Pancreas (tissue), 10 donors: ENCODE data around the gene MDFIC. TPM values are rescaled to one million over a fixed set of nuclear protein-coding genes. Genes with fewer than 3 reads are reported as not detected.

ENCODE experiments used
- ATAC-seq, 4 donors: fragments of 200-7000 bp; cut with Tn5 transposase; one replicate each; pipeline versions ENCODE4 v1.8.0 to v1.9.1; 2020; ENCODE audit warnings: mild to moderate bottlenecking in 4 of 4, moderate library complexity in 4 of 4
- DNase-seq, 6 donors: peaks; one replicate each; pipeline ENCODE4 v3.0.0-alpha.2; 2020
- FAIRE-seq: peaks from 2 replicates; lab custom pipeline; 2012; peaks lifted over from hg19 to GRCh38; lab: Jason Lieb, UNC
- H3K27ac ChIP-seq, 4 donors: fragments of 200-600 bp; sonication (generic); 1 replicate in 3 of 4; 2 replicates in 1 of 4; pipeline versions ENCODE4 v1.5.0 to v1.8.0; 2020
- H3K27me3 ChIP-seq, 4 donors: fragments of 200-600 bp; one replicate each; pipeline ENCODE4 v1.8.0; 2021
- H3K36me3 ChIP-seq, 3 donors: fragments of 200-600 bp; sonication (generic) in 1 of 3; one replicate each; pipeline versions ENCODE4 v1.5.0 to v1.8.0; 2020 to 2021
- H3K4me1 ChIP-seq, 3 donors: fragments of 200-600 bp; one replicate each; pipeline ENCODE4 v1.8.0; 2021
- H3K4me3 ChIP-seq, 4 donors: fragments of 200-600 bp; sonication (generic) in 2 of 4; one replicate each; pipeline versions ENCODE4 v1.5.0 to v1.8.0; 2020 to 2021
- H3K9me3 ChIP-seq, 4 donors: fragments of 200-600 bp; one replicate each; pipeline ENCODE4 v1.8.0; 2021
- WGBS, 2 donors: extraction: QIAGEN DNeasy Blood & Tissue Kit; methylation state at CpG; one replicate each; pipeline ENCODE4 v1.1.7; 2013; 5-methylcytosine and 5-hydroxymethylcytosine counted together
- intact Hi-C, 3 donors: fragments of 100-400 bp; cut with DNase I; formaldehyde crosslinking; loops; one replicate each; pipeline versions ENCODE4 v1.11.1 to v1.14.2; 2022
- polyA plus RNA-seq, 2 donors: library from polyadenylated mRNA; stranded (reverse); fragments of 200-250 nt; gene quantifications; one replicate each; pipeline ENCODE4 v1.2.3, GENCODE V29; 2013
- total RNA-seq, 6 donors: library from RNA; stranded (reverse); fragmentation: NEBNext Ultra II Directional in 4 of 6; extraction: Animal tissue kit (Norgen Biotek cat#: 25700) in 4 of 6; gene quantifications; one replicate each; pipeline versions ENCODE4 v1.2.1 to v1.2.4, GENCODE V29; 2021 to 2023
- TF ChIP-seq, protein P1 (sequence below), 4 donors: fragments of 200-600 bp; sonication (generic) in 3 of 4; IDR thresholded peaks; one replicate each; pipeline versions ENCODE4 v1.5.0 to v1.8.0; 2021; ENCODE audit warnings: antibody characterized with exemption in 4 of 4
- donor health status: healthy with polysubstance abuse.
- donor health status: DM: no; HTN: no; CAD: no; lungs with moderate emphysema.
- donor health status: DM: no; HTN: no; CAD: no.
- donor health status: control.
- donor health status: control.
- donor health status: Bipolar disorder and iron deficiency.
- donor health status: DM: yes; HTN: yes; CAD: no.
- donor health status: DM: no; HTN: no; CAD: no.
- donor health status: DM: no; HTN: no; CAD: no.
- donor health status: DM: yes; HTN: yes; CAD: no.

MDFIC gene
- total and polyA plus RNA-seq, 8 donors, result 3.1 to 12.3 (median 4.8) TPM

DNA sequence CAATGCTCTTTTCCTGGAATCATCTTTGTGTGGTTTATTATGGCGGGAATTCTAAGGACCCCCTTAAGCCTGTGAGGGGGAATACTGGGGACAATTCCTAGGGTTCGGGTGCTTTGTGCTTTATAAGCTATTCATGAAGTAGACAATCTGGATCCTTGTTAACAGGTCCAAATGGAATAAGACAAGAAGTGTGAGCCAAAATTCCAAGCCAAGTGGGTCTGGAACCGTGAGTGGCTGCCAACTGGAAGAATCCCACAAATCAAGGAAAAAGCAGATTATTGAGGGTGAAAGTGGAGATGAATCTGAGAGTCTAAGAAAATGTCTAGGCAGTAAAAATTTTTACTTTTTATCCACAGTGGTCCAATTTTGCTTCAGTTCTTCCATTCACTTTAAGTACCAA, 136.8 kb downstream of the MDFIC start:
- Histone ChIP-seq H3K4me3 (no peak overlapping the region), H3K27me3 (no peaks in the 10 kb centered on the region), H3K36me3 (no peaks in the 10 kb centered on the region), H3K27ac (no peak overlapping the region), H3K4me1 (no peaks in the 10 kb centered on the region), H3K9me3 (no peaks in the 10 kb centered on the region)
- no peak for FAIRE-seq
- WGBS, 2 donors, result 55 to 72% methylated on average over 3 of the region's 3 CpGs
- intact Hi-C loops, result no loop called here
- DNase-seq, result no peak
- ATAC-seq, result no peak
- TF ChIP-seq, protein P1, sequence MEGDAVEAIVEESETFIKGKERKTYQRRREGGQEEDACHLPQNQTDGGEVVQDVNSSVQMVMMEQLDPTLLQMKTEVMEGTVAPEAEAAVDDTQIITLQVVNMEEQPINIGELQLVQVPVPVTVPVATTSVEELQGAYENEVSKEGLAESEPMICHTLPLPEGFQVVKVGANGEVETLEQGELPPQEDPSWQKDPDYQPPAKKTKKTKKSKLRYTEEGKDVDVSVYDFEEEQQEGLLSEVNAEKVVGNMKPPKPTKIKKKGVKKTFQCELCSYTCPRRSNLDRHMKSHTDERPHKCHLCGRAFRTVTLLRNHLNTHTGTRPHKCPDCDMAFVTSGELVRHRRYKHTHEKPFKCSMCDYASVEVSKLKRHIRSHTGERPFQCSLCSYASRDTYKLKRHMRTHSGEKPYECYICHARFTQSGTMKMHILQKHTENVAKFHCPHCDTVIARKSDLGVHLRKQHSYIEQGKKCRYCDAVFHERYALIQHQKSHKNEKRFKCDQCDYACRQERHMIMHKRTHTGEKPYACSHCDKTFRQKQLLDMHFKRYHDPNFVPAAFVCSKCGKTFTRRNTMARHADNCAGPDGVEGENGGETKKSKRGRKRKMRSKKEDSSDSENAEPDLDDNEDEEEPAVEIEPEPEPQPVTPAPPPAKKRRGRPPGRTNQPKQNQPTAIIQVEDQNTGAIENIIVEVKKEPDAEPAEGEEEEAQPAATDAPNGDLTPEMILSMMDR (IDR thresholded peaks at IDR 0.05), result no peak

DNA sequence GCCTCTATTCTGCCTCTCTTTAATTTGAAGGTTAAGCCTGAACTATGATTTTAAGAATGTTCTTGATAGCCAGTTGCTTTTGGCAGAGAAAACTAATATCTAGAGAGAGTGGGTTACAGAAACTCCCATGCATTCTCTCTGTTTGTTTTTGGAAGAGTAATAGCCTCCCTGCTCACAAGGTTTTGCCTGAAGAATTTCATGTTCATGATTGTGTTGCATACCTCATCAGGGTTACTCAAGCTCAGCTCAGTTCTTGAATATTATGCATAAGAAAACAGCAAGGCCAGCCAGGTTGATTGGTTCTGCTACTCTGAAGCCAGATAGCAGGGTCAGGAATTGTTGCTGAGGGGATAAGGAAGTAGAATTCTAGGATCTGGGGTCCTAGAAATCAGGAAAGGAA, 137.4 kb downstream of the MDFIC start:
- H3K4me1 ChIP-seq, result no peaks in the 10 kb centered on the region
- TF ChIP-seq, protein P1 (IDR thresholded peaks at IDR 0.05), result no peak
- peak; percentile 21 to 77 (median 46) for ATAC-seq
- no peak for DNase-seq
- no peaks in the 10 kb centered on the region for H3K36me3 ChIP-seq
- H3K27ac ChIP-seq, result peak overlapping the region in 1 of 4 donors; percentile 18
- no peak overlapping the region for H3K4me3 ChIP-seq
- no peaks in the 10 kb centered on the region for H3K27me3 ChIP-seq
- intact Hi-C loops, result no loop called here
- FAIRE-seq, result no peak
- H3K9me3 ChIP-seq, result no peaks in the 10 kb centered on the region

DNA sequence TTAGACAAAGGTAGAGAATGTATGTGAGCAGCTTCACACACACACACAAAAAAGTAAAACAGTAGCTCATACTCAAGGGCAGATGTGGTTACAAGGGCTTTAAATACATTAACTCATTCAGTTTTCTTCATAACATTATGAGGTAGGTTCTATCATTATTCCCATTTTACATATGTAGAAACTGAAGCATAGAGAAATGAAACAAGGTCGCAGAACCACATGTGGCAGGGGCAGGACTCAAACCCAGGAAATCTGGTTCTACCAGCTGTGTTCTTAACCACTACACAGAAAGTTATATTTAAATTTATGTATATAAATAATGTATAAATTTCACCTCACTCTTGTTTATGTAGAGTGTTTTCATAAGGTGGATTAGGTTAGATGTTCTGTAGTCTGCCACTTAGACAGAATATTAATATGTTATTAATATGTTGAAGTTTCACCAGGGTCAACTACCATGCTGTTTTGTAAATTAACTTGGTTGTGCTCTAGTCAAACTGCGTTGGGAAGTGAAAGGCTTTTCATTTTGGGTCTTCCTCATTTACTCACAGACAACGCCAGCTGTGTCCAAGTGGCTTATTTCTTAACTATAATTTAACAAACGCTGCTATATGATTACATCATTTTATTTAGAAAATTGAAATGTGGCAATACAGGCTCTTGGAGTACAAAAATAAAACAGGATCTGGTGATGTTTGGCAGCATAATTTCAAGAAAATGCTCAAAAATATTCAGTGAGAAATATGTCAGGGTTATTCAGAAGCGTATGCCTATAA, 138.4 kb downstream of the MDFIC start:
- H3K9me3 ChIP-seq, result no peaks in the 10 kb centered on the region
- FAIRE-seq (no peak), ATAC-seq (peak in 2 of 4 donors; percentile 27 to 46), DNase-seq (no peak)
- intact Hi-C loops, result no loop called here
- no peak overlapping the region for H3K27ac ChIP-seq
- 81 to 88% methylated on average over 5 of the region's 5 CpGs for WGBS, 2 donors
- TF ChIP-seq, protein P1 (IDR thresholded peaks at IDR 0.05), result no peak
- no peak overlapping the region for H3K4me3 ChIP-seq
- H3K4me1 ChIP-seq, result no peaks in the 10 kb centered on the region
- H3K27me3 ChIP-seq, result no peaks in the 10 kb centered on the region
- H3K36me3 ChIP-seq, result no peaks in the 10 kb centered on the region

DNA sequence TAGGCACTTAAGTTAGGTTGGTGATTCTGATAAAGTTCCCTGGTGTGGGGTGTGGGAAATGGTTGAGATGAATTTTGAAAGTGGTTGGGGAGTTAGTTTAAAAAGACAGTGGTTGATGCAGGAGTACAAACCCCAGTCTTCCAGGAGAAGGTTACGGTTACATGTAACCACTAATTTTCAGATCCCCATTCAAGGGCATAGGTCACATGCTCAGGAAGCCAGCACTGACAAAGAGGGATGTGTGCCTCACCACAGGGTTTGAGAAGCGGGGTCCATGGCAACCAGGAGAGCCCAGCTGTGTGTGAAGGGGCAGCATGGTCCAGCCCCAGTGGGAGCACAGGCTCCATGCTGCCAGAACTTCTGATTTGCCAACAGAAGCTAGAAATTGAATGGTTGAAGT, 144.2 kb downstream of the MDFIC start:
- Histone ChIP-seq H3K4me1 (peaks cover 0 to 3% (median 0%) of the 10 kb centered on the region in 3 donors), H3K27ac (no peak overlapping the region), H3K36me3 (no peaks in the 10 kb centered on the region), H3K27me3 (no peaks in the 10 kb centered on the region), H3K9me3 (no peaks in the 10 kb centered on the region), H3K4me3 (no peak overlapping the region)
- WGBS, 2 donors, result 94 to 96% methylated on average over 2 of the region's 2 CpGs
- intact Hi-C loops, result no loop called here
- TF ChIP-seq, protein P1 (IDR thresholded peaks at IDR 0.05), result no peak
- DNase-seq, result peak in 1 of 6 donors; percentile 16
- no peak for ATAC-seq
- no peak for FAIRE-seq

DNA sequence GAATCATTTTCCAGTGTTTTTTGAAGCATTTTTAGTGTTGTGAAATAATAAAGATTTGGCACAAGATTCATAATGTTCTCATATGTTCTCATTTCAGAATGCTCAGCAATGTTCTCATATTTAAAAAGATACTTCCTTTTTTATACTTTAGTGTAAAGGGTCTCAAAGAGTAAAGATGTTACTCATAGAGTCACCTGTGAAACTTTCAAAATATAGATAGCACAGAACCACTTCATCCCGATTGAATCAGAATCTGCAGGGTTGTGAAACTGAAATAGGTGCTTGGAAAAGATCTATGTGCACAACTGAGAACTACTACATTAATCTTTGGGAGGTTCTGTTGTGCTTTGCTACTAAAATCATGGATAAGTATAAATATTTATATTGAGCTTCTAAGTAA, 144.7 kb downstream of the MDFIC start:
- TF ChIP-seq, protein P1 (IDR thresholded peaks at IDR 0.05), result no peak
- H3K4me3 ChIP-seq, result no peak overlapping the region
- intact Hi-C loops, result no loop called here
- WGBS, 2 donors, result 41 to 59% methylated on average over 1 of the region's 1 CpG
- ATAC-seq, result no peak
- no peaks in the 10 kb centered on the region for H3K27me3 ChIP-seq
- FAIRE-seq, result no peak
- no peak overlapping the region for H3K27ac ChIP-seq
- no peaks in the 10 kb centered on the region for H3K9me3 ChIP-seq
- DNase-seq, result no peak
- H3K4me1 ChIP-seq, result peaks cover 0 to 3% (median 0%) of the 10 kb centered on the region in 3 donors
- no peaks in the 10 kb centered on the region for H3K36me3 ChIP-seq
